Ascending aorta (tissue), 2 donors: ENCODE results near the gene WDR4. TPM values are rescaled to one million over a fixed set of nuclear protein-coding genes. Genes with fewer than 3 reads are reported as not detected.
"Not testable (repeated sequence)": the region's sequence is repeated elsewhere in the genome, so short reads cannot be mapped to it uniquely, and the experiment has no call there.

Source experiments
- DNase-seq, 2 donors: peaks; one replicate each; pipeline ENCODE4 v3.0.0-alpha.2; 2019; ENCODE audit warnings: low spot score in 2 of 2
- H3K27ac ChIP-seq, 2 donors: fragments of 200-600 bp; sonication (generic); one replicate each; pipeline ENCODE4 v1.5.1; 2016 to 2017; ENCODE audit warnings: mild to moderate bottlenecking in 1 of 2
- H3K27me3 ChIP-seq: fragments of 200-600 bp; sonication (generic); one replicate; pipeline ENCODE4 v1.5.1; 2017
- H3K36me3 ChIP-seq, 2 donors: fragments of 200-600 bp; sonication (generic); one replicate each; pipeline ENCODE4 v1.5.1; 2016
- H3K4me1 ChIP-seq, 2 donors: fragments of 200-600 bp; sonication (generic); one replicate each; pipeline ENCODE4 v1.5.1; 2016 to 2017; ENCODE audit warnings: mild to moderate bottlenecking in 1 of 2
- H3K4me3 ChIP-seq, 2 donors: fragments of 200-600 bp; sonication (generic); one replicate each; pipeline ENCODE4 v1.5.1; 2016 to 2017; ENCODE audit warnings: mild to moderate bottlenecking in 1 of 2
- H3K9me3 ChIP-seq, 2 donors: fragments of 200-600 bp; sonication (generic); one replicate each; pipeline ENCODE4 v1.5.1; 2016
- intact Hi-C: fragments of 100-400 bp; cut with DNase I; formaldehyde crosslinking; loops from one replicate; pipeline ENCODE4 v1.15.1; 2023
- total RNA-seq: library from RNA; depleted of rRNA; stranded (reverse); fragments of >200 nt; gene quantifications from one replicate; pipeline ENCODE4 v1.1.0, GENCODE V29; 2016
- TF ChIP-seq, protein P1 (sequence below), 3 experiments: fragments of 200-600 bp in 2 of 3; fragments of 450-650 bp in 1 of 3; sonication (generic) in 2 of 3; IDR thresholded peaks; one replicate each; pipeline ENCODE4 v1.5.1; 2016 to 2019; ENCODE audit warnings: antibody characterized with exemption in 3 of 3, mild to moderate bottlenecking in 1 of 3, moderate library complexity in 1 of 3

WDR4 gene
- total RNA-seq, 1 donor from 2014 or later: 51.9 TPM

DNA sequence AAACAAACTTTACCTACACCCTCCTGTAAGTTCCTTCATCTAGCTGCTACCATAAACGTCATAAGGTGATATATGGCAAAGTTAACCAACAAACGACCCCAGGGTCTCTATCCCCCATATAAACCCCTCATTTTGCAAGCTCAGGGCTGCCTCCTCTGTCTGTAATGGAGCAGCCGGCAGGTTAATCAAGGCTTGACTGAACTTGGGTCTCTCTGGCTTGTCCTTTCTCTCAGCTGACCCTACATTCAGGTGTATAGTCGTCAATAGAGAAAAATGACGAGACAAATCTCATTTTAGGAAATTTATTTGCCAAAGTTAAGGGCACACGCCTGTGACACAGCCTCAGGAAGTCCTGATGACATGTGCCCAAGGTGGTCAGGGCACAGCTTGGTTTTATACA, 67.4 kb downstream of the WDR4 start:
- DNase-seq: no peak
- no peak overlapping the region for H3K27ac ChIP-seq
- intact Hi-C loops: no loop called here
- TF ChIP-seq, protein P1, sequence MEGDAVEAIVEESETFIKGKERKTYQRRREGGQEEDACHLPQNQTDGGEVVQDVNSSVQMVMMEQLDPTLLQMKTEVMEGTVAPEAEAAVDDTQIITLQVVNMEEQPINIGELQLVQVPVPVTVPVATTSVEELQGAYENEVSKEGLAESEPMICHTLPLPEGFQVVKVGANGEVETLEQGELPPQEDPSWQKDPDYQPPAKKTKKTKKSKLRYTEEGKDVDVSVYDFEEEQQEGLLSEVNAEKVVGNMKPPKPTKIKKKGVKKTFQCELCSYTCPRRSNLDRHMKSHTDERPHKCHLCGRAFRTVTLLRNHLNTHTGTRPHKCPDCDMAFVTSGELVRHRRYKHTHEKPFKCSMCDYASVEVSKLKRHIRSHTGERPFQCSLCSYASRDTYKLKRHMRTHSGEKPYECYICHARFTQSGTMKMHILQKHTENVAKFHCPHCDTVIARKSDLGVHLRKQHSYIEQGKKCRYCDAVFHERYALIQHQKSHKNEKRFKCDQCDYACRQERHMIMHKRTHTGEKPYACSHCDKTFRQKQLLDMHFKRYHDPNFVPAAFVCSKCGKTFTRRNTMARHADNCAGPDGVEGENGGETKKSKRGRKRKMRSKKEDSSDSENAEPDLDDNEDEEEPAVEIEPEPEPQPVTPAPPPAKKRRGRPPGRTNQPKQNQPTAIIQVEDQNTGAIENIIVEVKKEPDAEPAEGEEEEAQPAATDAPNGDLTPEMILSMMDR (IDR thresholded peaks at IDR 0.05): no peak
- no peaks in the 10 kb centered on the region for H3K4me1 ChIP-seq
- H3K36me3 ChIP-seq: no peaks in the 10 kb centered on the region
- no peak overlapping the region for H3K4me3 ChIP-seq
- no peaks in the 10 kb centered on the region for H3K27me3 ChIP-seq
- H3K9me3 ChIP-seq: no peaks in the 10 kb centered on the region

DNA sequence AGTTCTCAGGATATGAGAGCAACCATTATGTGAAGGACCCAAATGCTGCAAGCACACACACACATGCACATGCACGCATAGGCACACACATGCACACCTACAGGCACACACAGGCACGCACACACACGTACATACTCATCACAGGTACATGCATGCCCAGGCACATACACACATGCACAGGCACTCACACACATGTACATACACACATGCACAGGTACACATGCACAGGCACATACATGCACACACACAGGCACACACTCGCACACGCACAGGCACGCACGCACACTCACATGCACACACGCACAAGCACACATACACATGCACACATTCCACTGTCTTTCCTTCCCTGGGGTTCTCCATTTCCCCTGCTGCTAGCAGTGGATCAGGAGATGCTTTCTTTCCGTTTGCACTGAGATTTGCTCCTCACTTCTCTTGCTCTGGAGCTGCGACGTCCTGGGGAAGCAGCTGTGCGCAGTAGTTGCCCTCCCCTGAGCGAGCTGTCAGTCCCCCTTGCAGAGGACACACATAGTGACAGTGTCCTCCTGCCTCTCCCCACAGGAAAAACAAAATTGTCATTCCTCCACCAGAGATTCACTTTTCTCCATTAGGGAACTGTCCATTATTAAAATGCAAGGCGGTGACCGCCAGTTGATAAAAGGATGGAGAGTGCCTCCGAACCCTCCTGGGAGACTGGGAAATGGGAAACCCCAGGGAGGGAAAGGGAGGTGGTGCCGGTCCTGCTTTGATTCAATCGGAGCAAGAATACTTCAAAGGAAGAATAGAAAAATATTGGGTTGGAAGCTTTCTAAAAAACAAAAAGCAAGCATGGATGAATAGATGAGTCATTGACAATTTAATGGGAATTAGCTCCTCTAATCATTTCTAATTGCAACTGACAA, 69.5 kb downstream of the WDR4 start:
- no peak for DNase-seq
- intact Hi-C loops: no loop called here
- Histone ChIP-seq H3K27me3 (no peaks in the 10 kb centered on the region), H3K4me3 (no peak overlapping the region), H3K27ac (no peak overlapping the region), H3K36me3 (no peaks in the 10 kb centered on the region), H3K4me1 (no peaks in the 10 kb centered on the region), H3K9me3 (no peaks in the 10 kb centered on the region)
- TF ChIP-seq, protein P1 (IDR thresholded peaks at IDR 0.05): no peak

- no peak overlapping the region for H3K27ac ChIP-seq
Measured at GRCh38 chr21:42809171-42809570, 70.2 kb downstream of the WDR4 start.

GRCh38 chr21:42807938-42808613, 71.3 kb downstream of the WDR4 start:
- Histone ChIP-seq H3K4me1 (no peaks in the 10 kb centered on the region), H3K36me3 (no peaks in the 10 kb centered on the region), H3K27me3 (no peaks in the 10 kb centered on the region), H3K27ac (no peak overlapping the region), H3K4me3 (no peak overlapping the region), H3K9me3 (no peaks in the 10 kb centered on the region)
- intact Hi-C loops: no loop called here
- no peak for DNase-seq
- TF ChIP-seq, protein P1 (IDR thresholded peaks at IDR 0.05): no peak

More at GRCh38 chr21:42809171-42809570, 70.2 kb downstream of the WDR4 start:
- Histone ChIP-seq H3K4me3 (no peak overlapping the region), H3K4me1 (no peaks in the 10 kb centered on the region), H3K27me3 (no peaks in the 10 kb centered on the region), H3K9me3 (no peaks in the 10 kb centered on the region), H3K36me3 (no peaks in the 10 kb centered on the region)
- no peak for DNase-seq
- intact Hi-C loops: no loop called here
- TF ChIP-seq, protein P1 (IDR thresholded peaks at IDR 0.05): no peak

DNA sequence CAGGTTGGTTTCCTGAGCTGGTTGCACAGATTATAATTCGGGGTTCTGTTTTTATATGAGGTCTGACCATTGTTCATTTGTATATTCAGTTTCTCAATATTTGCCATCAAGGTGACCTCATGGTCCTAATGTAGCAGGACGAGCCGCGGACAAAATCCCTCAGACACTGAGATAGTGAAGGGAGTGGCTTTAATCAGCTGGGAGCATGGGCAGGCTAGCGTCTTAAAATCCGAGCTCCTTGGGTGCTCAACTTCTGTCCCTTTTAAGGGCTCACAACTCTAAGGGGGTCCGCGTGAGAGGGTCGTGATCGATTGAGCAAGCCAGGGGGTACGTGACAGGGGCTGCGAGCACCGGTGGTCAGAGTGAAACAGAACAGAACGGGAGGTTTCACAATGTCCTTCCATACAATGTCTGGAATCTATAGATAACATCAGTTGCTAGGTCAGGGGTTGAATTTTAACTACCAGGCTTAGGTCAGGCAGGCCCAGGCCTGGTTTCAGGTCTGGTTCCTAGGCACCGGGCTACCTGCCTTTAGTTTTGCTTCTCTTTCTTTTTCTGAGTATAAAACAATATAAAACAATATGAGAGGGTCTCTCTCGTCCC, 71.9 kb downstream of the WDR4 start:
- intact Hi-C loops, H3K9me3 ChIP-seq, DNase-seq, H3K4me1 ChIP-seq, H3K36me3 ChIP-seq, H3K4me3 ChIP-seq, H3K27me3 ChIP-seq, H3K27ac ChIP-seq: not testable (repeated sequence)
